ENCODE measurements around the gene PAPPA2. TPM values are rescaled to one million over a fixed set of nuclear protein-coding genes. Genes with fewer than 3 reads are reported as not detected.

Gene PAPPA2
- total RNA-seq, 1 experiment from 2014 or later, result 0.03 TPM

- TF ChIP-seq REST (IDR thresholded peaks at IDR 0.05; ENCODE audit: insufficient read depth in 1 of 2, low read depth in 2 of 2, low read length in 1 of 2) (no peak), POLR2AphosphoS5 (IDR thresholded peaks at IDR 0.05; ENCODE audit: low read depth, low read length) (no peak), TCF7L2 (IDR thresholded peaks at IDR 0.05; ENCODE audit: low read depth, low read length) (no peak), CTCF (IDR thresholded peaks at IDR 0.05) (no peak), SIN3A (IDR thresholded peaks at IDR 0.05; ENCODE audit: borderline replicate concordance, insufficient read depth, low read depth, low read length) (no peak)
- Histone ChIP-seq H3K4me1 (ENCODE audit: control insufficient read depth, insufficient read depth, low read length) (no peaks in the 10 kb centered on the region), H3K27ac (ENCODE audit: low read length) (no peak overlapping the region), H3K36me3 (ENCODE audit: control insufficient read depth, insufficient read depth, low read length) (no peaks in the 10 kb centered on the region), H3K9me3 (ENCODE audit: control insufficient read depth, insufficient read depth, low read depth, low read length) (no peaks in the 10 kb centered on the region), H3K4me3 (ENCODE audit: low read depth in 2 of 2, low read length in 2 of 2) (no peak overlapping the region), H3K27me3 (ENCODE audit: control insufficient read depth, insufficient read depth, low read length) (no peaks in the 10 kb centered on the region)
- ChIA-PET POLR2A (no interaction called here), CTCF (no interaction called here)
- intact Hi-C loops (cut with micrococcal nuclease; ENCODE audit: unreplicated experiment) (loop anchor here (10.0 kb wide), 1 partner anchor 279 kb away; no protein-coding TSS in a partner anchor), in situ Hi-C loops (cut with HindIII; ENCODE audit: low pct_unique_long_range_greater_than_20kb, low sequenced_read_pairs) (no loop called here)
- DNase-seq (ENCODE audit: low read depth, low spot score), result no peak
- BruUV-seq (replicated peaks), result no TSS peak
- ATAC-seq, result no peak
Observed at GRCh38 chr1:176566004-176566975, 103.3 kb downstream of the PAPPA2 start.

- in situ Hi-C loops (cut with HindIII; ENCODE audit: low pct_unique_long_range_greater_than_20kb, low sequenced_read_pairs), result no loop called here
- Histone ChIP-seq H3K27me3 (ENCODE audit: control insufficient read depth, insufficient read depth, low read length) (no peaks in the 10 kb centered on the region), H3K9me3 (ENCODE audit: control insufficient read depth, insufficient read depth, low read depth, low read length) (no peaks in the 10 kb centered on the region), H3K27ac (ENCODE audit: low read length) (no peak overlapping the region), H3K36me3 (ENCODE audit: control insufficient read depth, insufficient read depth, low read length) (no peaks in the 10 kb centered on the region), H3K4me1 (ENCODE audit: control insufficient read depth, insufficient read depth, low read length) (no peaks in the 10 kb centered on the region), H3K4me3 (ENCODE audit: low read depth in 2 of 2, low read length in 2 of 2) (no peak overlapping the region)
- ChIA-PET CTCF (no interaction called here), POLR2A (no interaction called here)
- intact Hi-C loops (cut with micrococcal nuclease; ENCODE audit: unreplicated experiment), result loop anchor here (10.0 kb wide), 1 partner anchor 278 kb away; no protein-coding TSS in a partner anchor
- ATAC-seq, result no peak
- TF ChIP-seq REST (IDR thresholded peaks at IDR 0.05; ENCODE audit: insufficient read depth in 1 of 2, low read depth in 2 of 2, low read length in 1 of 2), result no peak
- TF ChIP-seq POLR2AphosphoS5 (IDR thresholded peaks at IDR 0.05; ENCODE audit: low read depth, low read length), result no peak
- no peak for TF ChIP-seq SIN3A (IDR thresholded peaks at IDR 0.05; ENCODE audit: borderline replicate concordance, insufficient read depth, low read depth, low read length)
- no peak for TF ChIP-seq CTCF (IDR thresholded peaks at IDR 0.05)
- no peak for TF ChIP-seq TCF7L2 (IDR thresholded peaks at IDR 0.05; ENCODE audit: low read depth, low read length)
- BruUV-seq (replicated peaks), result no TSS peak
- DNase-seq (ENCODE audit: low read depth, low spot score), result no peak
Observed at GRCh38 chr1:176567190-176567794, 104.3 kb downstream of the PAPPA2 start.
